ACHN (cell line): ENCODE data around the gene OR10V1.
"Not testable (repeated sequence)": the region's sequence is repeated elsewhere in the genome, so short reads cannot be mapped to it uniquely, and the experiment has no call there.

Source experiments
- DNase-seq: peaks from one replicate; pipeline ENCODE4 v3.0.0-alpha.2; 2015
- in situ Hi-C: cut with HindIII; loops from 2 replicates; pipeline ENCODE4 v1.10.0; 2017; ENCODE audit warnings: low sequenced_read_pairs, low pct_ligation_motif_present, low pct_unique_long_range_greater_than_20kb

The OR10V1 gene

GRCh38 chr11:59719556-59719955 is 5.9 kb upstream of the OR10V1 start:
- in situ Hi-C loops, result no loop called here

GRCh38 chr11:59716051-59716450 is 2.4 kb upstream of the OR10V1 start:
- in situ Hi-C loops, result no loop called here
- DNase-seq, result no peak

More at GRCh38 chr11:59719556-59719955, 5.9 kb upstream of the OR10V1 start:
- no peak for DNase-seq

- no peak for DNase-seq
- in situ Hi-C loops, result no loop called here
These were observed 3.4 kb downstream of the OR10V1 start for GRCh38 chr11:59710136-59710847.

- in situ Hi-C loops, result no loop called here
- DNase-seq, result no peak
These were observed 5.1 kb downstream of the OR10V1 start for GRCh38 chr11:59708537-59708936.

- in situ Hi-C loops, result no loop called here
- no peak for DNase-seq
These were observed 6.3 kb downstream of the OR10V1 start for GRCh38 chr11:59707371-59707770.

- in situ Hi-C loops, result no loop called here
- DNase-seq, result peak; percentile 93
These were observed 6.9 kb downstream of the OR10V1 start for GRCh38 chr11:59706518-59707285.

- DNase-seq, result no peak
- in situ Hi-C loops, result no loop called here
These were observed 8.4 kb downstream of the OR10V1 start for GRCh38 chr11:59705294-59705693.

- in situ Hi-C loops, result not testable (repeated sequence)
These were observed 10.1 kb downstream of the OR10V1 start for GRCh38 chr11:59703515-59703914.

GRCh38 chr11:59700157-59700556 is 13.5 kb downstream of the OR10V1 start:
- DNase-seq, in situ Hi-C loops: not testable (repeated sequence)

More at GRCh38 chr11:59703515-59703914, 10.1 kb downstream of the OR10V1 start:
- not testable (repeated sequence) for DNase-seq

- in situ Hi-C loops, result no loop called here
- no peak for DNase-seq
These were observed 15.1 kb downstream of the OR10V1 start for GRCh38 chr11:59698506-59698905.

GRCh38 chr11:59692915-59693314 is 20.7 kb downstream of the OR10V1 start:
- in situ Hi-C loops, result no loop called here
- no peak for DNase-seq

- no peak for DNase-seq
- in situ Hi-C loops, result no loop called here
These were observed 22.5 kb downstream of the OR10V1 start for GRCh38 chr11:59691156-59691555.

GRCh38 chr11:59689015-59689414 is 24.6 kb downstream of the OR10V1 start:
- in situ Hi-C loops, result no loop called here
- DNase-seq, result no peak

GRCh38 chr11:59681260-59681725 is 32.4 kb downstream of the OR10V1 start:
- DNase-seq, in situ Hi-C loops: not testable (repeated sequence)

GRCh38 chr11:59680287-59681154 is 33.1 kb downstream of the OR10V1 start:
- in situ Hi-C loops, result no loop called here
- peak; percentile 75 for DNase-seq

GRCh38 chr11:59679347-59679746 is 34.3 kb downstream of the OR10V1 start:
- in situ Hi-C loops, result no loop called here
- DNase-seq, result no peak

- no peak for DNase-seq
- in situ Hi-C loops, result no loop called here
These were observed 34.9 kb downstream of the OR10V1 start for GRCh38 chr11:59678813-59679165.

- in situ Hi-C loops, result no loop called here
These were observed 35.4 kb downstream of the OR10V1 start for GRCh38 chr11:59678118-59678812.

More at GRCh38 chr11:59678118-59678812, 35.4 kb downstream of the OR10V1 start:
- no peak for DNase-seq
